NCI-H1105 (cell line): ENCODE data around the gene PTGIR.
"Not testable (repeated sequence)": the region's sequence is repeated elsewhere in the genome, so short reads cannot be mapped to it uniquely, and the experiment has no call there.

Experiments used
- DNase-seq: peaks from one replicate; lab custom pipeline; 2025; lab: John Stamatoyannopoulos, UW

The PTGIR gene

GRCh38 chr19:46637224-46637623 lies 12.3 kb upstream of the PTGIR start:
- DNase-seq: no peak

GRCh38 chr19:46635920-46636761 lies 11.3 kb upstream of the PTGIR start, which contains the start of gene GNG8:
Gene GNG8, minus strand, starts transcription at chr19:46636202. Its CDS starts 1,520 bp downstream, at chr19:46634682.
- no peak for DNase-seq

- peak; percentile 90 for DNase-seq
These were observed 9.8 kb upstream of the PTGIR start for GRCh38 chr19:46634656-46635218.

GRCh38 chr19:46634045-46634655 lies 9.3 kb upstream of the PTGIR start:
- peak; percentile 71 for DNase-seq

GRCh38 chr19:46633130-46633529 lies 8.2 kb upstream of the PTGIR start:
- DNase-seq: no peak

GRCh38 chr19:46631481-46631880 lies 6.6 kb upstream of the PTGIR start:
- no peak for DNase-seq

GRCh38 chr19:46630586-46631205 lies 5.8 kb upstream of the PTGIR start:
- DNase-seq: no peak

GRCh38 chr19:46629546-46630025 lies 4.7 kb upstream of the PTGIR start:
- DNase-seq: no peak

GRCh38 chr19:46628970-46629369 lies 4.1 kb upstream of the PTGIR start:
- DNase-seq: not testable (repeated sequence)

- DNase-seq: no peak
These were observed 1.6 kb upstream of the PTGIR start for GRCh38 chr19:46626446-46626845.

GRCh38 chr19:46625731-46626130 lies 842 bp upstream of the PTGIR start:
- DNase-seq: no peak

GRCh38 chr19:46623915-46624502 lies 880 bp downstream of the PTGIR start:
- no peak for DNase-seq

GRCh38 chr19:46622118-46622446 lies 2.8 kb downstream of the PTGIR start:
- no peak for DNase-seq

- no peak for DNase-seq
These were observed 3.4 kb downstream of the PTGIR start for GRCh38 chr19:46621191-46622117.

- no peak for DNase-seq
These were observed 4.2 kb downstream of the PTGIR start for GRCh38 chr19:46620716-46621115.

- no peak for DNase-seq
These were observed 4.6 kb downstream of the PTGIR start for GRCh38 chr19:46620267-46620666.

- peak; percentile 36 for DNase-seq
These were observed 6.1 kb downstream of the PTGIR start for GRCh38 chr19:46618670-46619231.

- no peak for DNase-seq
These were observed 7.3 kb downstream of the PTGIR start for GRCh38 chr19:46617601-46618000.

GRCh38 chr19:46616631-46617322 lies 8.1 kb downstream of the PTGIR start:
- peak; percentile 54 for DNase-seq

GRCh38 chr19:46615966-46616365 lies 8.9 kb downstream of the PTGIR start:
- no peak for DNase-seq
